KBM-7 (cell line): ENCODE measurements around the gene ANKRD63.

Experiments used
- DNase-seq: peaks from one replicate; pipeline ENCODE4 v3.0.0-alpha.2; 2015
- in situ Hi-C: fragments of 300-500 bp; cut with MboI; formaldehyde crosslinking; loops from 2 replicates; pipeline ENCODE4 v1.14.3; 2020; ENCODE audit warnings: low sequenced_read_pairs, low pct_unique_long_range_greater_than_20kb, mixed read lengths

The ANKRD63 gene

GRCh38 chr15:40239693-40240618 is 42.9 kb downstream of the ANKRD63 start:
- DNase-seq = no peak
- in situ Hi-C loops = no loop called here

DNA sequence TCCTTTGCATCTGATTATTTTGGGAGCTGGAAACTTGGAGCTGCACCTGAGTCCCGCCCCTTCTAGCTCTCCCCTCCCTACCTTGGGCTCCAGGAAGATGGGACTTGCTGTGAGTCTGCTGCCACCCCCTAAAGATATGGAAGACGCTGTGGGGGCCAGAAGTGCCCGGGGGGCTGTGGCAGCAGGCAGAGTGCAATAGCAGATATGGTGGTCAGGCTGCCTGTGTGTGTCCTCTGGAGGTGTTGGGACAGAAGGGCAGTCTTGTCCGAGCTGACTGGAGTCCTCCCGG is 43.5 kb downstream of the ANKRD63 start:
- in situ Hi-C loops = no loop called here
- no peak for DNase-seq

- in situ Hi-C loops = no loop called here
- peak; percentile 39 for DNase-seq
Observed at GRCh38 chr15:40238532-40239403, 44.1 kb downstream of the ANKRD63 start, which contains the start of gene PAK6. TSS of gene PAK6 (plus strand) at chr15:40239063. CDS start at chr15:40264786, 25,723 bp downstream.

DNA sequence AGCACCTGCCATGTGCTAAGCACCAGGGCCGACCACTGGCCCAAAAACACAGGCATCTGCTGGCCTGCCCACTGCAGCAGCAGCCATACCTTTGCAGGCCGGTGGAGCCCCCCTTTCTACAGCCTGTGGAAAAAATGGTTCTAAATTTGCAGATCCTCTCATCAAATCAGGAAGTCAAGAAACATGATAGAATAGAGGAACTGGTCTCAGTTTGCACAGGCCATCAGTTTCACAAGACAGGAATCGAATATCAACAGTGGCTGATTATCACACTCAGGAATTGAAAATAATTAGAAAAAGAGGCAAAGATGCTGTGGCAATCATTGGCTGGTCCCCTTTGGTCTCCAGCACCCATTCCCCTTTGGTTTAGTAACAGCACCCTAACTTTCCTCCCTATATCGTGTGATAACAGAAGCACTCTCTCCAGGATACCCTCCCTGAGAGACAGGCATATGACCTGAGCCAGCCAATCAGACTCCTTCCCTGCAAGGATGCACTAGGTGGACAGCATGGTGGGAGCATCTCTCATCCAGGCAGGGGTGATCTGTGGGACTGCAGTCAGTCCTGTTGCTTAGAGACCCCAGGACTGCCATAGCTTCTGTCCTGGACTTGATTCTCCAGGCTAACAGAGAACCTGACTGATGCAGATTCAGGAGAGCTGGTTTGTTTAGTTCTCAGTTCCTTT is 47.5 kb downstream of the ANKRD63 start:
- DNase-seq = peak; percentile 68
- in situ Hi-C loops = no loop called here

DNA sequence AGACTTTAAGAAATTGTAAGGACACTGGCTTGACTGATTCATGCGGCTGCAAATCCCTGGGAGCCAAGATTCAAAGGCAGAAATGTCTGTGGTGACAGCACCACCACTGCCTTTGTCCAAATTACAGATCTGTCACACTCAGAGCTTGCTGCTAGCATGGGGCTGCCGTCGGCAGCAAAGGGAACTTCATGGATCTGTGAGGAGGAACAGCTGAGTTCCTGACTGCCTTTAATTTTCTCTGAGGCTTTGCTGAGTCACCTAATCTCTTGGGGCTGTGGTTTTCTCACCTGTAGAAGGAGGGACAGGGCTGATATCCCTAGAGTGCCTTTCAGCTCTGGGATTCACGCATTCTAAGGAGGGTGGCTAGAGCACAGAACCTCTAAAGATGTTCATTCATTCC is 48.1 kb downstream of the ANKRD63 start:
- in situ Hi-C loops = no loop called here
- DNase-seq = peak; percentile 43

- DNase-seq = peak; percentile 26
- in situ Hi-C loops = no loop called here
Observed at GRCh38 chr15:40233727-40234577, 48.9 kb downstream of the ANKRD63 start.

DNA sequence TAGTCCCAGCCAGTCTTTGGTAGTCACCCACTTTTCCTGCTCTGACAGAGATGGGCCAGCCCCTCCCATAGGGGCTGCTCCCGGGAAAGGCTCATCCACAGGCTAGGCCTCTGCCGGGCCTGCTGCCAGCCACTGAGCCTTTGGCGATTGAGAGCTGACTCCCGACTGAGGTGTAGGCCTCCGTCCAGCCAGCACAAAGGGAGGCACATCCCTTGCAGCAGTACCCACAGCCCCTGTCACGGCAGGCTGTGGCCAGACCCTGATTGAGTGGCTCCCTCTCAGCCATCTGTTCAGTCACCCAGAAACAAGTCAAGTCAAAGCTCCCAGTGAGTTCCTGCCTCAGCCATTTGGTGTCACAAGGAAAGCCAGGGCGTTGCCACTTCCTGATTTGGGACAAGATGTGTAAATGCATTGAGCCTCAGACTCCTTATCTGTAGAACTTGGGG is 50.2 kb downstream of the ANKRD63 start:
- DNase-seq = peak; percentile 78
- in situ Hi-C loops = no loop called here
